Cardiac muscle cell (in vitro differentiated cells and primary cell): ENCODE results near the gene MIAT. TPM values are rescaled to one million over a fixed set of nuclear protein-coding genes. Genes with fewer than 3 reads are reported as not detected.
A peak's percentile ranks its signal among the peaks of the same experiment; 100 is the strongest.

Source experiments
- DNase-seq, 2 donors: peaks; one replicate each; pipeline versions ENCODE4 v3.0.0 to v3.0.0-alpha.2; 2010 to 2017; ENCODE audit warnings: low read depth in 1 of 2, low spot score in 1 of 2
- H3K27ac ChIP-seq: fragments of 200-600 bp; sonication (generic); 2 replicates; pipeline ENCODE4 v1.5.1; 2016
- H3K27me3 ChIP-seq: fragments of 200-600 bp; sonication (generic); 2 replicates; pipeline ENCODE4 v1.6.0; 2016; ENCODE audit warnings: control low read depth
- H3K36me3 ChIP-seq: fragments of 200-600 bp; sonication (generic); 2 replicates; pipeline ENCODE4 v1.5.1; 2016; ENCODE audit warnings: control low read depth
- H3K4me1 ChIP-seq: fragments of 200-600 bp; sonication (generic); 2 replicates; pipeline ENCODE4 v1.8.1; 2017; ENCODE audit warnings: low read depth, mild to moderate bottlenecking, mixed run types
- H3K4me3 ChIP-seq: fragments of 200-600 bp; sonication (generic); 2 replicates; pipeline ENCODE4 v1.5.1; 2016; ENCODE audit warnings: mild to moderate bottlenecking
- H3K9me3 ChIP-seq: fragments of 200-600 bp; sonication (generic); 2 replicates; pipeline ENCODE4 v1.5.1; 2017; ENCODE audit warnings: low read depth, mild to moderate bottlenecking, control low read depth
- polyA plus RNA-seq: library from polyadenylated mRNA; unstranded; fragments of >200 nt; fragmentation: Nextera tagmentation; extraction: Ambion mirVana; gene quantifications from 2 replicates; pipeline ENCODE4 v1.2.1, GENCODE V29; 2016
- total RNA-seq: library from RNA; depleted of rRNA; stranded (reverse); fragments of >200 nt; gene quantifications from 2 replicates; pipeline ENCODE4 v1.2.3, GENCODE V29; 2016
- TF ChIP-seq, protein P1 (sequence below): IDR thresholded peaks from 2 replicates; pipeline ENCODE4 v1.5.1; 2012; ENCODE audit warnings: low read depth, mild to moderate bottlenecking, low read length

The MIAT gene
- total and polyA plus RNA-seq, 2 experiments from 2014 or later = 0.11 to 0.66 TPM

DNA sequence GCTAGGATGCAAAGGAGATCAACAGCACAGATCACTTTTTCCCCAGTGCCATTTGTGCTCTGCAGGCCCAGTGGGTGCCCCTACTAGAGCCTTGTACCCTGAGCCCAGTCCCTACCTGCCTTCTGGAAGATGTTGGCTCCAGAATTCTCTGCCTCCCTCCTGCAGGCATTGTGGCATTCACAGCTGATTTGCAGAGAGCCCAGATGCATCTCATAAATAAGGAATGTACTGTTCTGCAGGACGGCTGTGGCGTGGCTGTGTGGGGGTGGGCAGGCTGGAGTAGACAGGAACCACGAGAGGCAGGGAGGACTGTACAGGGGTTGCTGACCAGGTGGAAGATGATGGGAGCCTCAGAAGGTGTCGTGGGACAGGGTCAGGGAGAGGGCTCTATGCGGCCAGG, 11.2 kb upstream of the MIAT start:
- peak in 1 of 2 donors; percentile 12 for DNase-seq
- Histone ChIP-seq H3K4me3 (no peak overlapping the region), H3K4me1 (peaks cover 6% of the 10 kb centered on the region), H3K9me3 (no peaks in the 10 kb centered on the region), H3K36me3 (no peaks in the 10 kb centered on the region), H3K27ac (no peak overlapping the region), H3K27me3 (peaks cover 31% of the 10 kb centered on the region)
- TF ChIP-seq, protein P1, sequence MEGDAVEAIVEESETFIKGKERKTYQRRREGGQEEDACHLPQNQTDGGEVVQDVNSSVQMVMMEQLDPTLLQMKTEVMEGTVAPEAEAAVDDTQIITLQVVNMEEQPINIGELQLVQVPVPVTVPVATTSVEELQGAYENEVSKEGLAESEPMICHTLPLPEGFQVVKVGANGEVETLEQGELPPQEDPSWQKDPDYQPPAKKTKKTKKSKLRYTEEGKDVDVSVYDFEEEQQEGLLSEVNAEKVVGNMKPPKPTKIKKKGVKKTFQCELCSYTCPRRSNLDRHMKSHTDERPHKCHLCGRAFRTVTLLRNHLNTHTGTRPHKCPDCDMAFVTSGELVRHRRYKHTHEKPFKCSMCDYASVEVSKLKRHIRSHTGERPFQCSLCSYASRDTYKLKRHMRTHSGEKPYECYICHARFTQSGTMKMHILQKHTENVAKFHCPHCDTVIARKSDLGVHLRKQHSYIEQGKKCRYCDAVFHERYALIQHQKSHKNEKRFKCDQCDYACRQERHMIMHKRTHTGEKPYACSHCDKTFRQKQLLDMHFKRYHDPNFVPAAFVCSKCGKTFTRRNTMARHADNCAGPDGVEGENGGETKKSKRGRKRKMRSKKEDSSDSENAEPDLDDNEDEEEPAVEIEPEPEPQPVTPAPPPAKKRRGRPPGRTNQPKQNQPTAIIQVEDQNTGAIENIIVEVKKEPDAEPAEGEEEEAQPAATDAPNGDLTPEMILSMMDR = no peak

DNA sequence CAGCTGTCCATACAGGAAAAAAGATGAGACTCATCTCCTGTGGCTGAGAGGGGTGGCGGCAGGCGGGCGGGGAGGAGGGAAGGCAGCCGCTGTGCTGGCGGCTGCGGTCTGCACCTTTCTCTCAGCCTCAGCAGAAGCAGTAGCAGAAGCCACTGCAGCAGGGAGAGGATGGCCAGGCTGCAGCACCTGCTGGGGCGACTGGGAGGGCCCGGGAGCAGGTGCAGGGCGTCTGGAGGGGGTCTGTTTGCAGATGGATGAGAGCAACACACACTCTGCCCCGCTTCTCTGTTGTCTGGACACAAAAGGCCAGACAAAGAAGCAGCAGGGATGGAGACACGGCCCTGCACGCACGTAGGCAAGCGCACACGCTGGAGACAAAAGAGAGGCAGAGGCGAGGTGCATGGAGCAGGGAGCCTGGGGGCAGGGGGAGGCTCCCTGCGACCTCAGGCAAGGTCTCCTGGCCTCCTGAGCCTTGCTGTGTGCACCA, 9.3 kb upstream of the MIAT start:
- TF ChIP-seq, protein P1 = no peak
- no peak for DNase-seq
- H3K9me3 ChIP-seq = no peaks in the 10 kb centered on the region
- H3K27ac ChIP-seq = no peak overlapping the region
- H3K4me3 ChIP-seq = no peak overlapping the region
- H3K36me3 ChIP-seq = no peaks in the 10 kb centered on the region
- peaks cover 6% of the 10 kb centered on the region for H3K4me1 ChIP-seq
- peaks cover 42% of the 10 kb centered on the region for H3K27me3 ChIP-seq

DNA sequence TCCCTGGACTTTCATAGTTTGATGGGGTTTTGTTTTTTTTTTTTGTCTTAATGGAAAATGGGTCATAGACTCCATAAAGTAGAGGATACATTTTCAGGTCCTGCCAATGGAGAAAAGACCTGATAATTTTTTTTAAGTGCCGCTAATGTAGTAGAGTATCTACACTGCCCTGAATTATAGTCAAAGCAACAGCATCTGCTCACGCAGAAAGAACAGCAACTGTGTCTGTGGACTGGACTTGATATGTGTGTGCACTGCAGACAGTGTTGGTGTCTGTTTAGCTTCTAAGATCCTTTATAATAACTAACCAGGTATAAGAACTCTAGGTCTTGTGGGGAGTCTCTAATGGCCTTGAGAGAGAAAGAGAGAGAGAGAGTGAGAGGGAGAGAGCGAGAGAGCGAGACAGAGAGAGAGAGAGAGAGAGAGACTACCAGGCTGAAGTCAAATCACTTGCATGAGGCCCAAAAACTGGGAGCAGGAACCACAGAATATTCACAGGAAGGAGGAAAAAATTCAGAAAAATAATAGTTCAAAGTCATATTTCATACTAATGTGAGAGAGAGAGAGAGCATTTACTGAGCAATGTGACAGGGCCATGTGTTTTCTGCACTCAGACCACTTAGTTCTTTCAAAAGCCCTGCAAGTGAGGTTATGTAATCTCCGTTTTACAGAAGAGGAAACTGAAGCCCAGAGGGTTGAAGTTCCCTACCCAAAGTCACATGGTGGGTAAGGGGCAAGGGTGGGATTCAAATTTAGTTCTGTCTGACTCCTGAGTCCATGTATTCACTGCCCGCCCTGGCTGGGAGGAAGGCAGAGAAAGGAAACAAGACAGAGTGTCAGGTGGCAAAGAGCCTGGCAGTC, 8.6 kb upstream of the MIAT start:
- DNase-seq = peak in 1 of 2 donors; percentile 15
- peaks cover 6% of the 10 kb centered on the region for H3K4me1 ChIP-seq
- peaks cover 50% of the 10 kb centered on the region for H3K27me3 ChIP-seq
- no peak overlapping the region for H3K4me3 ChIP-seq
- H3K27ac ChIP-seq = no peak overlapping the region
- TF ChIP-seq, protein P1 = no peak
- no peaks in the 10 kb centered on the region for H3K9me3 ChIP-seq
- no peaks in the 10 kb centered on the region for H3K36me3 ChIP-seq

DNA sequence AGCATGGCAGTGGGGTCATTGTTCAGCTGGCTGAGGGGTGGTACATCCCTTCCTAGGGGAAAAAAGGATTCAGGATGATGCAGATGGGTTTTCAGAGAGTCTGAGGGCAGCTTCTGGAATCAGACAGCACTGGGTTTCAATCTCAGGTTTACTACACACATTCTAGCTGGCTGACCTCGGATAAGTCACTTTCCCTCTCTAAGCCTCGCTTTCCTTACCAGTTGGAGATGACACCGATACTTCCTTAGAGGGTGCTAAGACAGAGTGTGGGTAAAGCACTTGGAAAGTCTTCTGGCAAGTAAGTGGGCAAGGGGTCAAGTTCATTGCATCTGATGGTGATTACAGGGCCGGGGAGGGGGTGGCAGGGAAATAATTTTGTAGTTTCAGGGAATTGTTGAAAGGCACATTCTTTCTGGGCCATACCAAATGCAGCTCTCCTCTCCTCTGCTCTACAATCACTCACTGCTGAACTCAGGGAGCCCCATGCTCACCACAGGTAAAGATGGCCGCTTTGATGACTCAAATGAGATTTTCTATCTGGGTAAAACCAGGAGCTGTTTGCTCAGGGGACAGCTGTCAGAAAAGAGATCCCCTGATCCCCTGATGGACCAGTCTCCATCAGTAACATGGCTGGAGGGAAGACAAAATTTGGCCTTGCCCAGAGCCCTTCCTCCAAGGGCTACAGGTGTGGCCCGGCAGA, 6.5 kb upstream of the MIAT start:
- TF ChIP-seq, protein P1 = no peak
- no peak overlapping the region for H3K4me3 ChIP-seq
- no peak overlapping the region for H3K27ac ChIP-seq
- peaks cover 66% of the 10 kb centered on the region for H3K27me3 ChIP-seq
- H3K36me3 ChIP-seq = no peaks in the 10 kb centered on the region
- H3K9me3 ChIP-seq = no peaks in the 10 kb centered on the region
- H3K4me1 ChIP-seq = no peaks in the 10 kb centered on the region
- DNase-seq = no peak

DNA sequence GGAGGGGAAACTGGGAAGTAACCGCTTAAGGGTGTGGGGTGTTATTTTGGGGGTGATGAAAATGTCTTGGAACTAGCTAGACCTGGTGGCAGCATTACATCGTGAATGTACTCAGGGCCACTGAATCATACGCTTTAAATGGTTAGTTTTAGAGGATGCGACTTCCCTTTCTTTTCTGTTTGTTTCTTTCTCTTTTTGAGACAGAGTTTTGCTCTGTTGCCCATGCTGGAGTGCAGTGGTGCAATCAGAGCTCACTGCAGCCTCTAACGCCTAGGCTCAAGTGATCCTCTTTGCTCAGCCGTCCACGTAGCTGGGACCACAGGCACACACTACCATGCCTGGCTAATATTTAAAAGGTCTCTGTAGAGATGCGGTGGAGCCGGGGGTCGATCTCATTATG, 5.6 kb upstream of the MIAT start:
- peaks cover 75% of the 10 kb centered on the region for H3K27me3 ChIP-seq

More for the DNA sequence above, 5.6 kb upstream of the MIAT start:
- Histone ChIP-seq H3K36me3 (no peaks in the 10 kb centered on the region), H3K4me1 (no peaks in the 10 kb centered on the region), H3K4me3 (no peak overlapping the region), H3K27ac (no peak overlapping the region), H3K9me3 (no peaks in the 10 kb centered on the region)
- no peak for DNase-seq
- TF ChIP-seq, protein P1 = no peak
